ENCODE measurements around the gene DOCK8.
"Not testable (repeated sequence)": the region's sequence is repeated elsewhere in the genome, so short reads cannot be mapped to it uniquely, and the experiment has no call there.

Gene DOCK8

GRCh38 chr9:214648-215493 is at the start of gene DOCK8:
TSS of gene DOCK8 (plus strand) at chr9:214865. CDS start at chr9:214977, 112 bp downstream.
- peak; percentile 62 for DNase-seq

- DNase-seq, result not testable (repeated sequence)
These were observed 44.9 kb upstream of the DOCK8 start for GRCh38 chr9:169757-170156.

GRCh38 chr9:178140-178825 is 36.4 kb upstream of the DOCK8 start:
- DNase-seq, result peak; percentile 9

GRCh38 chr9:178970-179383 is 35.7 kb upstream of the DOCK8 start, which contains the start of gene ZNG1A:
TSS of gene ZNG1A (minus strand) at chr9:179056. CDS start at chr9:178969, 87 bp downstream.
- DNase-seq, result peak; percentile 85

- DNase-seq, result not testable (repeated sequence)
These were observed 15.1 kb upstream of the DOCK8 start for GRCh38 chr9:199601-200000.

- DNase-seq, result no peak
These were observed 8.2 kb upstream of the DOCK8 start for GRCh38 chr9:206481-206880.

GRCh38 chr9:209143-209758 is 5.4 kb upstream of the DOCK8 start:
- no peak for DNase-seq

- DNase-seq, result no peak
These were observed 3.6 kb upstream of the DOCK8 start for GRCh38 chr9:211036-211435.

GRCh38 chr9:211557-211956 is 3.1 kb upstream of the DOCK8 start:
- no peak for DNase-seq

GRCh38 chr9:212297-212696 is 2.4 kb upstream of the DOCK8 start:
- DNase-seq, result no peak

- not testable (repeated sequence) for DNase-seq
These were observed 764 bp upstream of the DOCK8 start for GRCh38 chr9:213901-214300.

- no peak for DNase-seq
These were observed 366 bp upstream of the DOCK8 start for GRCh38 chr9:214351-214647.

GRCh38 chr9:215631-216155 is 1.0 kb downstream of the DOCK8 start:
- no peak for DNase-seq

- no peak for DNase-seq
These were observed 2.2 kb downstream of the DOCK8 start for GRCh38 chr9:216866-217265.

- DNase-seq, result no peak
These were observed 3.3 kb downstream of the DOCK8 start for GRCh38 chr9:217950-218349.

GRCh38 chr9:219036-219435 is 4.4 kb downstream of the DOCK8 start:
- DNase-seq, result not testable (repeated sequence)

GRCh38 chr9:219670-220365 is 5.2 kb downstream of the DOCK8 start:
- no peak for DNase-seq

- DNase-seq, result no peak
These were observed 7.5 kb downstream of the DOCK8 start for GRCh38 chr9:221989-222776.

GRCh38 chr9:223152-223551 is 8.5 kb downstream of the DOCK8 start:
- DNase-seq, result no peak

GRCh38 chr9:224026-224425 is 9.4 kb downstream of the DOCK8 start:
- no peak for DNase-seq

- DNase-seq, result no peak
These were observed 10.2 kb downstream of the DOCK8 start for GRCh38 chr9:224582-225520.
